ENCODE measurements around the gene XRCC4. TPM values are rescaled to one million over a fixed set of nuclear protein-coding genes. Genes with fewer than 3 reads are reported as not detected.

The XRCC4 gene
- total and polyA plus RNA-seq, 2 of the 13 experiments (the other 11 are each of a cell fraction or from before 2014, with no cell fraction given): 2.8 to 12.6 TPM

GRCh38 chr5:83342465-83342864 is 265.1 kb downstream of the XRCC4 start:
- Histone ChIP-seq H4K20me1 (ENCODE audit: insufficient read depth, low read length) (no peaks in the 10 kb centered on the region), H3K27me3 (ENCODE audit: control insufficient read depth in 1 of 2, insufficient read depth in 2 of 2, low read length in 2 of 2) (no peaks in the 10 kb centered on the region), H3K4me1 (ENCODE audit: insufficient read depth, low read length) (no peaks in the 10 kb centered on the region), H3K27ac (ENCODE audit: extremely low read length, insufficient read depth, low read length) (no peak overlapping the region), H3K4me2 (ENCODE audit: low read depth, low read length) (no peak overlapping the region), H2AFZ (ENCODE audit: low read length) (no peak overlapping the region), H3K9me3 (ENCODE audit: low read length) (peaks cover 4% of the 10 kb centered on the region; the same call in 1 of the 2 replicates), H3K9ac (ENCODE audit: insufficient read depth, low read depth, low read length) (no peak overlapping the region), H3K79me2 (ENCODE audit: insufficient read depth, low read length) (no peaks in the 10 kb centered on the region), H3K36me3 (replicated peaks in 1 of 2; ENCODE audit: control insufficient read depth in 1 of 2, insufficient read depth in 2 of 2, low read length in 2 of 2) (no peaks in the 10 kb centered on the region), H3K4me3 (replicated peaks in 1 of 3; ENCODE audit: insufficient read depth in 1 of 3, low read depth in 2 of 3, low read length in 3 of 3) (no peak overlapping the region)
- BruUV-seq (replicated peaks): no TSS peak
- POLR2A ChIA-PET: no interaction called here
- CTCF ChIA-PET (ENCODE audit: low intra/inter-chr PET ratio, low total read pairs): no interaction called here
- in situ Hi-C loops (cut with HindIII; ENCODE audit: extremely low pct_ligation_motif_present, low pct_unique_long_range_greater_than_20kb) (no loop called here), intact Hi-C loops (cut with micrococcal nuclease; ENCODE audit: unreplicated experiment) (no loop called here)
- FAIRE-seq: no peak
- no peak for ATAC-seq
- 89% methylated on average over 2 of the region's 2 CpGs for WGBS (ENCODE audit: low lambda C conversion rate)
- no peak for DNase-seq (ENCODE audit: low spot score)
- no peak for TF ChIP-seq CCAR2 (optimal IDR thresholded peaks at IDR 0.05; ENCODE audit: low read depth, low read length)
- TF ChIP-seq HDAC6 (IDR thresholded peaks at IDR 0.05; ENCODE audit: low read depth, low read length): no peak
- no peak for TF ChIP-seq SP1 (IDR thresholded peaks at IDR 0.05)
- TF ChIP-seq SP1 (CRISPR knock-in tag; IDR thresholded peaks at IDR 0.05): no peak
- TF ChIP-seq, protein P1, sequence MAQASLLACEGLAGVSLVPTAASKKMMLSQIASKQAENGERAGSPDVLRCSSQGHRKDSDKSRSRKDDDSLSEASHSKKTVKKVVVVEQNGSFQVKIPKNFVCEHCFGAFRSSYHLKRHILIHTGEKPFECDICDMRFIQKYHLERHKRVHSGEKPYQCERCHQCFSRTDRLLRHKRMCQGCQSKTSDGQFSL (CRISPR knock-in tag; IDR thresholded peaks at IDR 0.05): no peak
- no peak for TF ChIP-seq ZNF781 (CRISPR knock-in tag; IDR thresholded peaks at IDR 0.05; ENCODE audit: borderline replicate concordance, not compliant biosample characterization)
- TF ChIP-seq ADNP (CRISPR knock-in tag; IDR thresholded peaks at IDR 0.05): no peak
- TF ChIP-seq ZNF747 (CRISPR knock-in tag; IDR thresholded peaks at IDR 0.05; ENCODE audit: borderline replicate concordance): no peak
- no peak for TF ChIP-seq CREM (IDR thresholded peaks at IDR 0.05)
- TF ChIP-seq CREM (CRISPR knock-in tag; IDR thresholded peaks at IDR 0.05): no peak
- TF ChIP-seq SNAI1 (CRISPR knock-in tag; IDR thresholded peaks at IDR 0.05; ENCODE audit: borderline replicate concordance): no peak
- TF ChIP-seq, protein P2, sequence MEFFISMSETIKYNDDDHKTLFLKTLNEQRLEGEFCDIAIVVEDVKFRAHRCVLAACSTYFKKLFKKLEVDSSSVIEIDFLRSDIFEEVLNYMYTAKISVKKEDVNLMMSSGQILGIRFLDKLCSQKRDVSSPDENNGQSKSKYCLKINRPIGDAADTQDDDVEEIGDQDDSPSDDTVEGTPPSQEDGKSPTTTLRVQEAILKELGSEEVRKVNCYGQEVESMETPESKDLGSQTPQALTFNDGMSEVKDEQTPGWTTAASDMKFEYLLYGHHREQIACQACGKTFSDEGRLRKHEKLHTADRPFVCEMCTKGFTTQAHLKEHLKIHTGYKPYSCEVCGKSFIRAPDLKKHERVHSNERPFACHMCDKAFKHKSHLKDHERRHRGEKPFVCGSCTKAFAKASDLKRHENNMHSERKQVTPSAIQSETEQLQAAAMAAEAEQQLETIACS (CRISPR knock-in tag; IDR thresholded peaks at IDR 0.05): no peak
- TF ChIP-seq ZNF713 (CRISPR knock-in tag; IDR thresholded peaks at IDR 0.05): no peak
- no peak for TF ChIP-seq ZNF383 (CRISPR knock-in tag; IDR thresholded peaks at IDR 0.05; ENCODE audit: borderline replicate concordance)
- TF ChIP-seq ZNF468 (CRISPR knock-in tag; IDR thresholded peaks at IDR 0.05): no peak
- TF ChIP-seq ZBTB8A (CRISPR knock-in tag; IDR thresholded peaks at IDR 0.05; ENCODE audit: borderline replicate concordance, low read depth): no peak
- no peak for TF ChIP-seq KIAA2018 (CRISPR knock-in tag; IDR thresholded peaks at IDR 0.05; ENCODE audit: borderline replicate concordance)
